Midbrain (tissue), 1 donor: ENCODE results near the gene CNTNAP2.

Experiments used
- DNase-seq: peaks from one replicate; lab custom pipeline; 2025; lab: John Stamatoyannopoulos, UW

The CNTNAP2 gene

GRCh38 chr7:147483634-147484292, 1367.2 kb downstream of the CNTNAP2 start:
- DNase-seq, result no peak

- no peak for DNase-seq
Observed at GRCh38 chr7:147485660-147486210, 1369.1 kb downstream of the CNTNAP2 start.

- DNase-seq, result no peak
Observed at GRCh38 chr7:147492606-147493005, 1376.0 kb downstream of the CNTNAP2 start.

- no peak for DNase-seq
Observed at GRCh38 chr7:147496209-147496608, 1379.6 kb downstream of the CNTNAP2 start.

GRCh38 chr7:147497246-147497645, 1380.6 kb downstream of the CNTNAP2 start:
- no peak for DNase-seq

- no peak for DNase-seq
Observed at GRCh38 chr7:147498081-147498480, 1381.5 kb downstream of the CNTNAP2 start.

GRCh38 chr7:147509035-147509501, 1392.5 kb downstream of the CNTNAP2 start:
- DNase-seq, result no peak

GRCh38 chr7:147509541-147510200, 1393.1 kb downstream of the CNTNAP2 start:
- DNase-seq, result no peak

GRCh38 chr7:147510201-147510542, 1393.6 kb downstream of the CNTNAP2 start:
- no peak for DNase-seq

GRCh38 chr7:147510923-147511322, 1394.3 kb downstream of the CNTNAP2 start:
- DNase-seq, result no peak

- no peak for DNase-seq
Observed at GRCh38 chr7:147513451-147513850, 1396.8 kb downstream of the CNTNAP2 start.

GRCh38 chr7:147516391-147516790, 1399.8 kb downstream of the CNTNAP2 start:
- no peak for DNase-seq

- no peak for DNase-seq
Observed at GRCh38 chr7:147519062-147519461, 1402.5 kb downstream of the CNTNAP2 start.

GRCh38 chr7:147523056-147523455, 1406.5 kb downstream of the CNTNAP2 start:
- DNase-seq, result no peak

- no peak for DNase-seq
Observed at GRCh38 chr7:147524726-147525250, 1408.2 kb downstream of the CNTNAP2 start.

- DNase-seq, result no peak
Observed at GRCh38 chr7:147525325-147525724, 1408.7 kb downstream of the CNTNAP2 start.

- DNase-seq, result no peak
Observed at GRCh38 chr7:147535701-147536111, 1419.1 kb downstream of the CNTNAP2 start.

- DNase-seq, result no peak
Observed at GRCh38 chr7:147539685-147540084, 1423.1 kb downstream of the CNTNAP2 start.

- DNase-seq, result no peak
Observed at GRCh38 chr7:147540743-147541142, 1424.1 kb downstream of the CNTNAP2 start.

GRCh38 chr7:147541261-147541660, 1424.7 kb downstream of the CNTNAP2 start:
- no peak for DNase-seq

- peak; percentile 10 for DNase-seq
Observed at GRCh38 chr7:147547252-147547897, 1430.8 kb downstream of the CNTNAP2 start.

GRCh38 chr7:147556317-147556716, 1439.7 kb downstream of the CNTNAP2 start:
- no peak for DNase-seq

GRCh38 chr7:147563669-147564068, 1447.1 kb downstream of the CNTNAP2 start:
- no peak for DNase-seq
